ENCODE measurements around the gene FBXL19. TPM values are rescaled to one million over a fixed set of nuclear protein-coding genes. Genes with fewer than 3 reads are reported as not detected.

The FBXL19 gene
- total and polyA plus RNA-seq, 9 of the 15 experiments (the other 6 are each of a cell fraction or from before 2014, with no cell fraction given) = 0.13 to 48.0 (median 13.5) TPM; not detected in 1

GRCh38 chr16:30874821-30875717, 48.3 kb upstream of the FBXL19 start (continued):
- TF ChIP-seq HINFP (tag; conservative IDR thresholded peaks at IDR 0.05; ENCODE audit: low read depth) (no peak), ZNF133 (CRISPR knock-in tag; IDR thresholded peaks at IDR 0.05) (no peak), ZNF444 (CRISPR knock-in tag; IDR thresholded peaks at IDR 0.05) (no peak), LCOR (CRISPR knock-in tag; IDR thresholded peaks at IDR 0.05) (peak; percentile 87), U2AF1 (optimal IDR thresholded peaks at IDR 0.05; ENCODE audit: low read depth, low read length) (peak; percentile 93), ZNF707 (CRISPR knock-in tag; conservative IDR thresholded peaks at IDR 0.05) (no peak), THAP7 (CRISPR knock-in tag; IDR thresholded peaks at IDR 0.05) (peak; percentile 63; the same call in 1 of the 2 replicates), TAF9B (IDR thresholded peaks at IDR 0.05; ENCODE audit: partially characterized antibody) (peak; percentile 90), HMGN3 (IDR thresholded peaks at IDR 0.05; ENCODE audit: borderline replicate concordance, extremely low read depth, insufficient read length, low read depth, low read length) (peak; percentile 92), ZNF165 (CRISPR knock-in tag; IDR thresholded peaks at IDR 0.05; ENCODE audit: borderline replicate concordance) (no peak), NFRKB (IDR thresholded peaks at IDR 0.05; ENCODE audit: low read depth) (peak; percentile 69; the same call in 1 of the 2 replicates), KAT8 (IDR thresholded peaks at IDR 0.05; ENCODE audit: low read depth) (no peak), ZNF134 (CRISPR knock-in tag; conservative IDR thresholded peaks at IDR 0.05) (no peak), PCBP1 (IDR thresholded peaks at IDR 0.05; ENCODE audit: low read depth, low read length, poor library complexity, severe bottlenecking) (peak; percentile 75)
- TF ChIP-seq, protein P1, sequence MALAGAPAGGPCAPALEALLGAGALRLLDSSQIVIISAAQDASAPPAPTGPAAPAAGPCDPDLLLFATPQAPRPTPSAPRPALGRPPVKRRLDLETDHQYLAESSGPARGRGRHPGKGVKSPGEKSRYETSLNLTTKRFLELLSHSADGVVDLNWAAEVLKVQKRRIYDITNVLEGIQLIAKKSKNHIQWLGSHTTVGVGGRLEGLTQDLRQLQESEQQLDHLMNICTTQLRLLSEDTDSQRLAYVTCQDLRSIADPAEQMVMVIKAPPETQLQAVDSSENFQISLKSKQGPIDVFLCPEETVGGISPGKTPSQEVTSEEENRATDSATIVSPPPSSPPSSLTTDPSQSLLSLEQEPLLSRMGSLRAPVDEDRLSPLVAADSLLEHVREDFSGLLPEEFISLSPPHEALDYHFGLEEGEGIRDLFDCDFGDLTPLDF (CRISPR knock-in tag; IDR thresholded peaks at IDR 0.05) = no peak
- TF ChIP-seq, protein P2, sequence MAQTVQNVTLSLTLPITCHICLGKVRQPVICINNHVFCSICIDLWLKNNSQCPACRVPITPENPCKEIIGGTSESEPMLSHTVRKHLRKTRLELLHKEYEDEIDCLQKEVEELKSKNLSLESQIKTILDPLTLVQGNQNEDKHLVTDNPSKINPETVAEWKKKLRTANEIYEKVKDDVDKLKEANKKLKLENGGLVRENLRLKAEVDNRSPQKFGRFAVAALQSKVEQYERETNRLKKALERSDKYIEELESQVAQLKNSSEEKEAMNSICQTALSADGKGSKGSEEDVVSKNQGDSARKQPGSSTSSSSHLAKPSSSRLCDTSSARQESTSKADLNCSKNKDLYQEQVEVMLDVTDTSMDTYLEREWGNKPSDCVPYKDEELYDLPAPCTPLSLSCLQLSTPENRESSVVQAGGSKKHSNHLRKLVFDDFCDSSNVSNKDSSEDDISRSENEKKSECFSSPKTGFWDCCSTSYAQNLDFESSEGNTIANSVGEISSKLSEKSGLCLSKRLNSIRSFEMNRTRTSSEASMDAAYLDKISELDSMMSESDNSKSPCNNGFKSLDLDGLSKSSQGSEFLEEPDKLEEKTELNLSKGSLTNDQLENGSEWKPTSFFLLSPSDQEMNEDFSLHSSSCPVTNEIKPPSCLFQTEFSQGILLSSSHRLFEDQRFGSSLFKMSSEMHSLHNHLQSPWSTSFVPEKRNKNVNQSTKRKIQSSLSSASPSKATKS (CRISPR knock-in tag; IDR thresholded peaks at IDR 0.05) = no peak
- TF ChIP-seq, protein P3, sequence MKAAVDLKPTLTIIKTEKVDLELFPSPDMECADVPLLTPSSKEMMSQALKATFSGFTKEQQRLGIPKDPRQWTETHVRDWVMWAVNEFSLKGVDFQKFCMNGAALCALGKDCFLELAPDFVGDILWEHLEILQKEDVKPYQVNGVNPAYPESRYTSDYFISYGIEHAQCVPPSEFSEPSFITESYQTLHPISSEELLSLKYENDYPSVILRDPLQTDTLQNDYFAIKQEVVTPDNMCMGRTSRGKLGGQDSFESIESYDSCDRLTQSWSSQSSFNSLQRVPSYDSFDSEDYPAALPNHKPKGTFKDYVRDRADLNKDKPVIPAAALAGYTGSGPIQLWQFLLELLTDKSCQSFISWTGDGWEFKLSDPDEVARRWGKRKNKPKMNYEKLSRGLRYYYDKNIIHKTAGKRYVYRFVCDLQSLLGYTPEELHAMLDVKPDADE (conservative IDR thresholded peaks at IDR 0.05; ENCODE audit: control insufficient read depth, low read depth, low read length) = peak; percentile 89
- TF ChIP-seq, protein P4, sequence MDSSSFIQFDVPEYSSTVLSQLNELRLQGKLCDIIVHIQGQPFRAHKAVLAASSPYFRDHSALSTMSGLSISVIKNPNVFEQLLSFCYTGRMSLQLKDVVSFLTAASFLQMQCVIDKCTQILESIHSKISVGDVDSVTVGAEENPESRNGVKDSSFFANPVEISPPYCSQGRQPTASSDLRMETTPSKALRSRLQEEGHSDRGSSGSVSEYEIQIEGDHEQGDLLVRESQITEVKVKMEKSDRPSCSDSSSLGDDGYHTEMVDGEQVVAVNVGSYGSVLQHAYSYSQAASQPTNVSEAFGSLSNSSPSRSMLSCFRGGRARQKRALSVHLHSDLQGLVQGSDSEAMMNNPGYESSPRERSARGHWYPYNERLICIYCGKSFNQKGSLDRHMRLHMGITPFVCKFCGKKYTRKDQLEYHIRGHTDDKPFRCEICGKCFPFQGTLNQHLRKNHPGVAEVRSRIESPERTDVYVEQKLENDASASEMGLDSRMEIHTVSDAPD (CRISPR knock-in tag; IDR thresholded peaks at IDR 0.05) = no peak

All from K562 (cell line).